Jurkat, Clone E6-1 (cell line): ENCODE measurements around the gene MCF2L.

Experiments used
- DNase-seq: peaks from one replicate; pipeline ENCODE4 v3.0.0-alpha.2; 2011; ENCODE audit warnings: low read depth, low spot score
- H3K4me3 ChIP-seq: 2 replicates; pipeline ENCODE4 v1.5.1; 2011; ENCODE audit warnings: mild to moderate bottlenecking, low read length, control low read depth, moderate library complexity

MCF2L gene

DNA sequence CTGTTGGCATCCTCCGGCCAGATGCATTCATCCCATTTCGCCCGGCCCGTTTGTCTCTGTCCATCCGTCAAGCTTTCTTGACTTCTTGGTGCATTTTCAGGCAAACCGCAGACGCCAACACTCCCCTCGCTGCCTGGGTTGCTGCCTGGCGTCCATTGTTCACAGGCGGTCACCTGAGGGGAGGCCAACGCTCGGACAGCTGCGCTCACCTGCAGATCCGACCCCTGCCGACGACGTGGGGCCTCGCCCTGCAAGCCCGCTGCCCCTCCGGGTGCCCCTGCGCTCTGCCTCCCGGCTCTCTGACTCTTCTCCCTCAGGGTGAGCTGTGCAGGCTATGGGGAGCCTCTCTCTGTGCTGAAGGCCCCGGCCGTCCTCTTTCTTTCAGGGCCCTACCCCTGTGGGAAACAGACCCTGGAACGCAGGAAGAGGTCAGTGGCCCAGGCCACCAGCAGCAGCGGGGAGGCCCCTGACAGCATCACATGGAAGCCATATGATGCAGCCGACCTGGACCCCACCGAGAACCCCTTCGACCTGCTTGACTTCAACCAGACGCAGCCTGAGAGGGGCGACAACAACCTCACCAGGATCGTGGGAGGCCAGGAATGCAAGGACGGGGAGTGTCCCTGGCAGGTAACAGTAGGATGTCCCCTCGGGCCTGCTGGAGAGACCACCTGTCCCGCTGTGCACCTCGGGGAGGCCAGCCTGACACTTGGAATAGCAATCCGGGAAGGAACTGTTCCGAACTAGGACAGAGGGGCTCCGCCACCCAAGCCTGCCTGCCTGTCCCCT is 174.6 kb downstream of the MCF2L start:
- DNase-seq: no peak
- no peak overlapping the region for H3K4me3 ChIP-seq

- DNase-seq: no peak
- H3K4me3 ChIP-seq: no peak overlapping the region
These were observed 175.2 kb downstream of the MCF2L start for GRCh38 chr13:113144255-113144629.

DNA sequence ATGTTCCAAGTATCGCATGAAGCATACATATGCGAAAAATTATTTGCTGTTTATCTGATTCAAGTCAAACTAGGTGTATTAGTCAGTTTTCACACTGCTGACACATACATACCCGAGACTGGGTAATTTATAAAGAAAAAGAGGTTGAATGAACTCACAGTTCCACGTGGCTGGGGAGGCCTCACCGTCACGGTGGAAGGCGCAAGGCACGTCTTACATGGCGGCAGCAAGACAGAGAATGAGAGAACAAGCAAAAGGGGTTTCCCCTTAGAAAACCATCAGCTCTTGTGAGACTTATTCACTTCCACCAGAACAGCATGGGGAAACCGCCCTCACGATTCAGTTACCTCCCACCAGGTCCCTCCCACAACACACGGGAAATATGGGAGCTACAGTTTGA is 176.5 kb downstream of the MCF2L start:
- H3K4me3 ChIP-seq: no peak overlapping the region
- DNase-seq: no peak

DNA sequence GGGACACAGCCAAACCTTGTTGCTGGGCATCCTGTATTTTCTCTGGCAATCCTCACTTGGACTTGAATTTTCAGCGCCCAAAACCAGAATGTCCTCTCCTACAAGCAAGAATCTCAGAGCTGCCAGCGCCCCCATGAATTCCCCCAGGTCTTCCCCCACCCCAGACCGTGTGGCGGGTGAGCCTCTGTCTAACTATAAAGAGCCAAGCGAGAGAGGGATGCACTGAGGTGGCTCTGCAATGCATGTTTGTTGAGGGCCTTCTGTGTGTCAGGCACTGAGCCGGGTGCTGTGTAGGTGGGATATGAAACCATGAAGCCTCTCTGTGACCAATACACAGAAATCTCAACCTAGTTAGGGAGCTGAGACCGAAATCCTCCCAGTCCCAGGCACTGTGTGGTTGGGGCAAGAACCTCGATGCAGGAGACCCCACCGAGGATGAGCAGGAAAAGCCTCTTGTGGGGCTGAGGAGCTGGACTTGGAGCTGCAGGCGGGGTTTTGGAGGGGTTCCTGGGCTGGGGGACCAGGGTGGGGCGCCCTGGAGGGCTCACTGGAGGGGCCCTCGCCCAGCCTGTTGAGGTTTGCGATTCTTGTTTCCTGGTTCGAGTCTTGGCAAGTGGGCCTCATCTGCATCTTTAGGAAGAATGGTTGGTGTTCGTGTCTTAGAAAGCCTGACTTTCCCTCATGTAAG is 177.0 kb downstream of the MCF2L start:
- H3K4me3 ChIP-seq: no peak overlapping the region
- no peak for DNase-seq

- DNase-seq: no peak
- no peak overlapping the region for H3K4me3 ChIP-seq
These were observed 177.7 kb downstream of the MCF2L start for GRCh38 chr13:113146750-113147149.

DNA sequence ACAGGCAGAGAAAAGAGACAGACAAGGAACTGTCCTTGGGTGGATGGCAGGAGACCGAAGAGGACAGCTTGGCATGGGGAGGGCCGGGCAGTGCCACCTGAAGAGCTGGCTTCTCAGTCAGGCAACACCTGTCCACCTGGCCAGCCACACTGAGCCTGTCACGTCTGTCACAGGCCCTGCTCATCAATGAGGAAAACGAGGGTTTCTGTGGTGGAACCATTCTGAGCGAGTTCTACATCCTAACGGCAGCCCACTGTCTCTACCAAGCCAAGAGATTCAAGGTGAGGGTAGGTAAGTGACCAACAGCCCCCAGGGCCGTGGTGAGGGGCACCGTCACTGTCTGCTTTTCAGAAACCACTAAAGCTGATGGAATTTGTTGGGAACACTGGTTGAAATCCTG is 178.2 kb downstream of the MCF2L start:
- DNase-seq: no peak
- no peak overlapping the region for H3K4me3 ChIP-seq

- no peak for DNase-seq
- no peak overlapping the region for H3K4me3 ChIP-seq
These were observed 179.4 kb downstream of the MCF2L start for GRCh38 chr13:113148407-113148806.

- H3K4me3 ChIP-seq: no peak overlapping the region
- DNase-seq: no peak
These were observed 180.0 kb downstream of the MCF2L start for GRCh38 chr13:113148940-113149503.
